Spleen (tissue), 11 donors: ENCODE data around the gene GTF3C5. TPM values are rescaled to one million over a fixed set of nuclear protein-coding genes. Genes with fewer than 3 reads are reported as not detected.
"Not testable (repeated sequence)": the region's sequence is repeated elsewhere in the genome, so short reads cannot be mapped to it uniquely, and the experiment has no call there.

Source experiments
- DNase-seq: peaks from one replicate; pipeline ENCODE4 v3.0.0-alpha.2; 2020
- H3K27ac ChIP-seq, 8 donors: fragments of 200-600 bp; sonication (generic) in 7 of 8; 1 replicate in 4 of 8; 2 replicates in 4 of 8; pipeline versions ENCODE4 v1.5.0 to v1.8.0; 2016 to 2021; ENCODE audit warnings: inconsistent platforms in 4 of 8, mild to moderate bottlenecking in 4 of 8, moderate library complexity in 1 of 8
- H3K27me3 ChIP-seq, 7 donors: fragments of 200-600 bp; sonication (generic) in 6 of 7; replicated peaks in 1 of 7; 1 replicate in 4 of 7; 2 replicates in 3 of 7; pipeline versions ENCODE4 v1.5.0 to v1.8.0; 2016 to 2021; ENCODE audit warnings: inconsistent platforms in 3 of 7, mild to moderate bottlenecking in 1 of 7
- H3K36me3 ChIP-seq, 6 donors: fragments of 200-600 bp; sonication (generic) in 5 of 6; 1 replicate in 4 of 6; 2 replicates in 2 of 6; pipeline versions ENCODE4 v1.5.0 to v1.8.0; 2016 to 2021; ENCODE audit warnings: inconsistent platforms in 2 of 6
- H3K4me1 ChIP-seq, 6 donors: fragments of 200-600 bp; sonication (generic) in 5 of 6; 1 replicate in 3 of 6; 2 replicates in 3 of 6; pipeline versions ENCODE4 v1.5.0 to v1.8.0; 2016 to 2021; ENCODE audit warnings: inconsistent platforms in 3 of 6
- H3K4me3 ChIP-seq, 8 donors: fragments of 200-600 bp; sonication (generic) in 7 of 8; 1 replicate in 4 of 8; 2 replicates in 4 of 8; pipeline versions ENCODE4 v1.5.0 to v1.8.0; 2016 to 2021; ENCODE audit warnings: inconsistent platforms in 4 of 8, mild to moderate bottlenecking in 4 of 8, moderate library complexity in 2 of 8
- H3K9me3 ChIP-seq, 8 donors: fragments of 200-600 bp; sonication (generic) in 7 of 8; 1 replicate in 4 of 8; 2 replicates in 4 of 8; pipeline versions ENCODE4 v1.5.0 to v1.8.0; 2016 to 2021; ENCODE audit warnings: inconsistent platforms in 4 of 8
- CTCF ChIP-seq, 11 experiments: fragments of 200-600 bp in 7 of 11; fragments of 450-650 bp in 4 of 11; sonication (generic) in 4 of 11; IDR thresholded peaks in 8 of 11; conservative IDR thresholded peaks in 3 of 11; 1 replicate in 7 of 11; 2 replicates in 4 of 11; pipeline versions ENCODE4 v1.4.0 to v1.8.0; 2016 to 2021; ENCODE audit warnings: antibody characterized with exemption in 11 of 11, inconsistent platforms in 4 of 11, mild to moderate bottlenecking in 1 of 11
- POLR2A ChIP-seq, 3 donors: fragments of 450-650 bp; IDR thresholded peaks; one replicate each; pipeline ENCODE4 v1.5.1; 2017; ENCODE audit warnings: antibody characterized with exemption in 3 of 3, mild to moderate bottlenecking in 1 of 3
- POLR2AphosphoS5 ChIP-seq, 3 donors: sonication (generic); formaldehyde crosslinking; IDR thresholded peaks; one replicate each; pipeline ENCODE4 v1.5.1; 2017; ENCODE audit warnings: antibody characterized with exemption in 3 of 3
- WGBS, 5 donors: extraction: QIAGEN DNeasy Blood & Tissue Kit in 3 of 5; methylation state at CpG; one replicate each; pipeline versions ENCODE4 v1.1.5 to v1.1.7; 2013 to 2018; 5-methylcytosine and 5-hydroxymethylcytosine counted together
- intact Hi-C: fragments of 100-400 bp; cut with DNase I; formaldehyde crosslinking; loops from one replicate; pipeline ENCODE4 v1.15.0; 2023; ENCODE audit warnings: low total_unique reads
- polyA plus RNA-seq, 3 donors: library from polyadenylated mRNA; stranded (reverse); fragments of 200-250 nt; gene quantifications; one replicate each; pipeline ENCODE4 v1.2.1, GENCODE V29; 2013
- total RNA-seq, 7 donors: library from RNA; depleted of rRNA in 3 of 7; stranded (reverse); fragments of >200 nt in 3 of 7; fragmentation: NEBNext Ultra II Directional in 4 of 7; extraction: Animal tissue kit (Norgen Biotek cat#: 25700) in 4 of 7; gene quantifications; one replicate each; pipeline versions ENCODE4 v1.1.0 to v1.2.1, GENCODE V29; 2016 to 2021
- donor health status: healthy with polysubstance abuse.
- donor health status: DM: no; HTN: no; CAD: no; lungs with moderate emphysema.
- donor health status: DM: no; HTN: no; CAD: no.
- donor health status: Bipolar disorder and iron deficiency.
- donor health status: healthy.
- donor health status: DM: no; HTN: no; CAD: no.
- donor health status: DM: yes; HTN: yes; CAD: no.

Gene GTF3C5
- total and polyA plus RNA-seq, 10 donors: 34.9 to 64.4 (median 47.5) TPM

GRCh38 chr9:132996526-132996925, 34.3 kb upstream of the GTF3C5 start:
- Histone ChIP-seq H3K27me3 (peaks cover 0 to 77% (median under 1%) of the 10 kb centered on the region in 7 donors), H3K4me3 (no peak overlapping the region), H3K36me3 (no peaks in the 10 kb centered on the region), H3K9me3 (no peaks in the 10 kb centered on the region), H3K4me1 (peaks cover 0 to 36% (median 16%) of the 10 kb centered on the region in 6 donors), H3K27ac (no peak overlapping the region)
- 73 to 86% (median 76%) methylated on average over 9 to 13 of the region's 13 CpGs for WGBS, 5 donors
- TF ChIP-seq POLR2A (IDR thresholded peaks at IDR 0.05): no peak
- TF ChIP-seq CTCF (IDR thresholded peaks at IDR 0.05 in 8 of 11, conservative IDR thresholded peaks at IDR 0.05 in 3 of 11): no peak
- TF ChIP-seq POLR2AphosphoS5 (IDR thresholded peaks at IDR 0.05): no peak
- peak; percentile 54 for DNase-seq
- intact Hi-C loops: no loop called here

GRCh38 chr9:132997591-132997990, 33.2 kb upstream of the GTF3C5 start:
- Histone ChIP-seq H3K27ac (no peak overlapping the region), H3K36me3 (no peaks in the 10 kb centered on the region), H3K27me3 (peaks cover 0 to 70% (median 0%) of the 10 kb centered on the region in 7 donors), H3K4me3 (no peak overlapping the region), H3K4me1 (peaks cover 0 to 38% (median 16%) of the 10 kb centered on the region in 6 donors), H3K9me3 (no peaks in the 10 kb centered on the region)
- 73 to 87% (median 78%) methylated on average over 4 of the region's 4 CpGs for WGBS, 5 donors
- TF ChIP-seq CTCF (IDR thresholded peaks at IDR 0.05 in 8 of 11, conservative IDR thresholded peaks at IDR 0.05 in 3 of 11) (no peak), POLR2AphosphoS5 (IDR thresholded peaks at IDR 0.05) (no peak), POLR2A (IDR thresholded peaks at IDR 0.05) (no peak)
- peak; percentile 4 for DNase-seq
- intact Hi-C loops: no loop called here

GRCh38 chr9:132998221-132998620, 32.6 kb upstream of the GTF3C5 start:
- H3K9me3 ChIP-seq, DNase-seq, H3K4me3 ChIP-seq, intact Hi-C loops, H3K27ac ChIP-seq, H3K36me3 ChIP-seq: not testable (repeated sequence)
- Histone ChIP-seq H3K27me3 (peaks cover 0 to 71% (median 0%) of the 10 kb centered on the region in 7 donors), H3K4me1 (peaks cover 0 to 44% (median 22%) of the 10 kb centered on the region in 6 donors)
- WGBS, 5 donors: 68 to 83% (median 73%) methylated on average over 3 to 4 of the region's 4 CpGs

- Histone ChIP-seq H3K27ac (peak overlapping the region in 1 of 8 donors; percentile 11), H3K4me3 (no peak overlapping the region), H3K27me3 (peaks cover 0 to 71% (median 0%) of the 10 kb centered on the region in 7 donors), H3K9me3 (no peaks in the 10 kb centered on the region), H3K4me1 (peaks cover 0 to 49% (median 28%) of the 10 kb centered on the region in 6 donors), H3K36me3 (no peaks in the 10 kb centered on the region)
- peak; percentile 62 for DNase-seq
- TF ChIP-seq POLR2AphosphoS5 (IDR thresholded peaks at IDR 0.05) (peak in 1 of 3 donors; percentile 32), CTCF (IDR thresholded peaks at IDR 0.05 in 8 of 11, conservative IDR thresholded peaks at IDR 0.05 in 3 of 11) (no peak)
- intact Hi-C loops: no loop called here
- WGBS, 5 donors: 61 to 81% (median 64%) methylated on average over 17 to 18 of the region's 18 CpGs
These were observed 31.8 kb upstream of the GTF3C5 start for GRCh38 chr9:132998831-132999635.
